ENCODE data around the gene OR6B3.
"Not testable (repeated sequence)": the region's sequence is repeated elsewhere in the genome, so short reads cannot be mapped to it uniquely, and the experiment has no call there.

Gene OR6B3

DNA sequence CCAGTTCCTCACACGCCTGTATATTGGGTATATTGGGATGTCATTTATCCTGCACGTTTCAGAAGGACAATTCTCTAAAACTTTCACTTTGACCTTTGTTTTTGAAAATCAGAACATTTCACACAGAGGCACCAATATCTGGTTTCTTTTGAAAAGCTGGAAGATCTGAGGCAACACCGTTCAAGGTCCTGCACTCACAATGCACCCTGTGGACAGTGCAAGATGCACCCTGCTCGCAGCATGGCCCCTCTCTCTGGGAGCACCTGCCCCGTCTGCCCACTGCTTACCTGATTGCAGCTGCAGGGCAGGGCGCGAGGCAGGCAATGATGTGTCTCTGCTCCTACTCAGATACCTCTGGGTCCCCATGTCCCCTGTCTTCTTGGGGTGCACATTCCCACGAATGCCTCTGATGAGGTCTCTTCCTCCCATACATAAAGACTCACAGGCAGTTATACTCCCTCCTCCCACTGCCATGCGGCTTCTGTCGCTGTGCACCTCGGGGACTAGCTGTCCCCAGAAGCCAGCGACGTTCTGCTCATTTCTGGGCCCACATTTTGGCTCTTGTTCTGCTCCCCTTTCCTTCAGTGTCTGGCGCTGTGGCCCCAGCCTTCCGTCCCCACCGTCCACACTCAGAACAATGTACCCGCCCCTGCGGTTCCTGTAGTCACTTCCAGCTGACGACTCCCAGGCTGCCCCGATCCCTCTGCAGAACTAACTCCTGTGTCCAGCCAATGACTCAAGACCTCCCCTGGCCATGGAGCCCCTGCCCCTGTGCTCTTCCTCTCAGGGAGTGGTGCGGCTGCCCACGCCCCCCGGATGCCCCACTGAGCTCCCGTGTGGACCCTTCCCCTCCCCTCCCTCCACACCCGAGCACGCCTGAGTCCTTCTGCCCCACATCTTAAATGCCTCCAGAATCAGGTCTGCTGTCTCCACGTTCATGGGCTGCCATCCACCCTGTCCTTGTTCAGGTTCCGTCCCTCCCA lies at the start of gene OR6B3:
Gene OR6B3 (minus strand): TSS at position 349 of the 983 bp plus-strand sequence.
- no peak for DNase-seq

DNA sequence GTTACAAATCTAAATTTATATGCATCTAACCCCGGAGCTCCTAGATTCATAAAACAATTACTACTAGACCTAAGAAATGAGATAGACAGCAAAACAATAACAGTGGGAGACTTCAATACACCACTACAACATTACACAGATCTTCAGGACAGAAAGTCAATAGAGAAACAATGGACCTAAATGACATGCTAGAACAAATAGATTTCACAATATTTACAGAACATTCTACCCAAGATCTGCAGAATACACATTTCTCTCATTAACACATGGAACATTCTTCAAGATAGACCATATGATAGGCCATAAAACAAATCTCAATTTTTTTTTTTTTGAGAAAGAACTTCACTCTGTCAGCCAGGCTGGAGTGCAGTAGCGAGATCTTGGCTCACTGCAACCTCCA lies 45.0 kb upstream of the OR6B3 start:
- DNase-seq = no peak

DNA sequence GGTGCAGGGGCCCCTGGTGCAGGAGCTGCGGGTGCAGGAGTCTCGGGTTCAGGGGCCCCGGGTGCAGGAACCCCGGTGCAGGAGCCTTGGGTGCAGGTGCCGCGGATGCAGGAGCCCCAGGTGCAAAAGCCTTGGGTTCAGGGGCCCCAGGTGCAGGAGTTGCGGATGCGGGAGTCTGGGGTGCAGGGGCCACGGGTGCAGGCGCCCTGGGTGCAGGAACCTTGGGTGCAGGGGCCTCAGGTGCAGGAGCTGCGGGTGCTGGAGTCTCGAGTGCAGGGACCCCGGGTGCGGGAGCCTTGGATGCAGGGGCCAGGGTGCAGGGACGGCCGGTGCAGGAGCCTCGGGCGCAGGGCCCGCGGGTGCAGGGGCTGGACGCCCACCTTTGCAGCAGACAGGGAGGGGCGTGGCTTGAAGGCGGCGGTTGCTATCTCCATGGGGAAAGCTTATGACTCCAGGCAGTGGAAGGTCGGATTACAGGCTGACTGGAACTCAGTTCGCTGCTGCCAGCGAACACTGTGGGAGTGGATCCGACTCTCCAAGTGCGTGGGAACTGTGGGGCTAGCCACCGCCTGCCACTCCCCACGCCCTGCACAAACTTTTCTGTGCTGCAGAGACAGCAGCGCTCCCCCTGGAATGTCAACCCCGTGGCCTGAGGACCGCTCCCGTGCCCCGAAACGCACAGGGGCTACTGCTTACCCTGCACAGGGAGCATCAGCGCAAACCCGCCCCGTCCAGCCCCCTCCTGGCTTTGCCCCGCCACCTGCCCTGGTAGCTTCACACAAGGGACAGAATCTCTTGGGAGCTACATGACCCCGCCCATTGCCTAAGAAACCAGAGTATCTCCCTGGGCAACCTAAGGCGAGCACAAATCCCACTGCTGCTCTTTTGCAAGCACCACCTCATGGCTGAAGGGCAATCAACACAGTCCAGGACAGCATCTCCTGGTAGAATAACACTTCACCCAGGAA lies 42.5 kb upstream of the OR6B3 start:
- no peak for DNase-seq

DNA sequence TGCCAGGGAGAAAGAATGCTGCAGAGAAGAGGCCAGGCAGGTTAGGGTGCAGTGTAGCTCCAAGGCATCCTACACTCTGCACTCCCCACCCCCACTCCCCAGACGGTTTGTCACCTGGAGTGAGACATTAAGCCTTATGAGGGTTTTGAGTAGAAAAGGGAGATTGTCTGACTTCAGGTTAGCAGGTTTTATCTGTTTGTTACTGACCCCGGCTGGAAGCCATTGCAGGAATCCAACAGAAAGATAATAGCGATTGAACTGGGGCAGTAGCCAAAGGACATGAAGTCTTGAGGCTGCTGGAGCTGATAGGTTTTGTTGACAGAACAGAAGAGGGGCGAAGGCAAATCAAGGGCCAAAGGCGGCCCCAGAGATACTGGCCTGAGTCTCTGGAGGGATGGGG lies 36.0 kb upstream of the OR6B3 start:
- DNase-seq = no peak

DNA sequence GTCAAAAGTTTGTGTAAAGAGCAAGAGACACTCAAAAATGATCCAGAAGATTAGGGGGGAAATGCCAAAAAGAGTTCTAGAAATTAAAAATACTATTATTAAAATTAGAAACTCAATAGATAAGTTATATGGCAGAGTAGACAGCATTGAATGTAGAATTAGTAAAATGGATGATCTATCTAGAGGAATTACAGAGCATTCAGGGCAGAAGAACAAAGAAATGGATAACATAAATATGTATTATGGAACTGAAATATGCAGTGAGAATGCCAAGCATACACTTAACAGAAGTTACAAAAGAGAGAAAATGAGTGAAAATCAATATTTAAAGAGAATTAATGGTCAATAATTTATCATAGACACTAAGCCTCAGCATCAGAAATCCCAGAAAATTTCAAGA lies 33.2 kb upstream of the OR6B3 start:
- DNase-seq = no peak

DNA sequence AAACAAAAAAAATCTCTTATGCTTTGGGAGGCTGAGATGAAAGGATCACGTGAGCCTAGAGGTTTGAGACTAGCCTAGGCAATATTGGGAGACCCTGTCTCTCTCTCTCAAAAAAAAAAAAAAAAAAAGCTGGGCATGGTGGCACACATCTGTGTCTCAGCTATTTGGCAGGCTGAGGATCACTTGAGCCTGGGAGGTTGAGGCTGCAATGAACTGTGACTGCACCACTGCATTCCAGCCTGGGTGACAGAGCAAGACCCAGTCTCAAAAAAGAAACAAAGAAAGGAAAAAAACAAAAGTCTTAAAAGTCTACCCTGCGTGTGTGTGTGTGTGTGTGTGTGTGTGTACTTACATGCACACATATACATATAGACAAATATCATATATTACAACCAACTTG lies 25.3 kb upstream of the OR6B3 start:
- DNase-seq = no peak

DNA sequence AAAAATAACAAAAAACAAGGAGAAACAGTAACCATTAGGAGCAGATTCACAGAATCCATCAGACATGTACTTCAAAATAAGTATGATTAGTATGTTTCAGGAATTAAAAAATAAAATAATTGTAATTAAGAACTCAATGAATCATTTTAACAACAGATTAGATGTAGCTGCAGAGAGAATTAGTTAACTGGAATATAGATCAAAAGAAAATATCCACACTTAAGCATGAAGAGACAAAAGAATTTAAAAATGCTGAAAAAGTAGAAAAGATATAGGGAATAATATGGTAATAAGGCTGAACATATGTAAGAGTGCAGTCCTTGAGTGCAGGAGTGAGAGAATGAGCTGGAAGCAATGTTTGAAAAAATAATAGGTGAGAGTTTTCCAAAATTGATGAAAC lies 24.1 kb upstream of the OR6B3 start:
- DNase-seq = no peak

DNA sequence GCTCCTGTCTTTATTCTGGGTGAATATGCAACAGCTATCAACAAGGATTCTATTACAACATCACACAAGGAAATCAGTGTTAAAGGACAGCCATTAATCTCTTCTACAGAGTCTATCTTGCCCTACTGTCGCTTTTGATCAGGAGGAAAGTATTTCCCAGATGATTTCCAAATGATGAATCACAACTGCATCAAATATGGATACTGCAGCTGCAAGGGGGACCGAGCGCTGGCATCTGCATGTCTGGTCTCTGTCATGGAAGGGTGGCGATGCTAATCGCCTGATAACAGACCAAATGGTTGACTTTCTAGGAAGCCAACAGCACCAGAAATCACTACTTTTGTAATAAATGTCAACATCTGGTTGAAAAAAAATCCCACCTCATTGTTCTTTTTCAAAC lies 21.2 kb upstream of the OR6B3 start:
- no peak for DNase-seq

DNA sequence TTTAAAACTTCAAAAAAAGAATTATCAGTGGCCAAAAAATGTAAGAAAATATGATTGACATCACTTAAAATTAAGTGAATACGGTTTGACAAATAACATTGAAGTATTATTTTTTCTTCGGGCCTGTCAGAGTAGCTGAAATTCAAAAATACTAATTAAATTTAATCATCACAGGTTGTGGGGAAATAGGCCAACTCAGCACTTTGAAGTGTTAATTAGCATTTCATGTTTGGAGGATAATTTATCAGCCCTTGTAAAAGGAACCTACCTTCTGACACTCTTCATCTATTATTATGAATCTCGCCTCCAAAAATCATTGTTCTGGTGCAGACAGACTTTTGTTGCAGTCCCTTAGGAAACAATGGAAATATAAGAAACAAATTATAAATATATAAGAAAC lies 17.6 kb upstream of the OR6B3 start:
- DNase-seq = no peak

DNA sequence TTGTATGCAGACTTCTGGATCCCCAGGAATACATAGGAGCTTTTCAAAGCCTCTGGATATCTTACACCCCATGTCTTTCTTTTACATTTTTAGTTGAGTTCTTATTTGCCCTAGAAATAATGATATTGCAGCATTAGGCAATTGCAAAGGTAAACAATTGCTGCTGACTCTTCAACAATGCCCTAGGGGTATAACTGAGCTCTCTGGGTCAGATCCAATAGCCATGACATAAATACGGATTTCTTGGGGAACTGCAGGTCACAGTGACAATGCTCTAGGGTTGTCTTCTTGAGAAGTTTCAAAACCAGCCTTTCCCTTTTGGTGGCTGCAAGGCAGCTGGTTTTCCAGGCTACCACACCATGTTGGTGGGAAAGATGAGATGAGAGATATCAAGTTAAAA lies 16.5 kb upstream of the OR6B3 start:
- DNase-seq = no peak

DNA sequence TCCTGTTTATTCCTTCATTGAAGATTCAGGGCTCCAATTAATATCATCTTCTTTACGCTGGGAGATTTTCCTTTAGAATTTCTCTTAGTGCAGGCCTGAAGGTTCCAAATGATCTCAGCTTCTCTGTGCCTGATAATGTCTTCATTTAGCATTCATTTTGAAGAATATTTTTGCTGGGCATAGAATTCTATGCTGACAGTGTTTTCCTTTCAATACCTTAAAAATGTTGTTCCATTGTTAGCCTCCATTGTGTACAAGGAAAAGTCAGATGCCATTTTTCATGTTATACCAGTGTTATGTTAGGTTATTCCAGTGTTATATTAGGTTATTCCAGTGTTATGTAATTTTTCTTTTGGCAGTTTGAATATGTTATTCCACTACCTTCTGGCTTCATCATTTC lies 14.9 kb upstream of the OR6B3 start:
- DNase-seq = no peak

DNA sequence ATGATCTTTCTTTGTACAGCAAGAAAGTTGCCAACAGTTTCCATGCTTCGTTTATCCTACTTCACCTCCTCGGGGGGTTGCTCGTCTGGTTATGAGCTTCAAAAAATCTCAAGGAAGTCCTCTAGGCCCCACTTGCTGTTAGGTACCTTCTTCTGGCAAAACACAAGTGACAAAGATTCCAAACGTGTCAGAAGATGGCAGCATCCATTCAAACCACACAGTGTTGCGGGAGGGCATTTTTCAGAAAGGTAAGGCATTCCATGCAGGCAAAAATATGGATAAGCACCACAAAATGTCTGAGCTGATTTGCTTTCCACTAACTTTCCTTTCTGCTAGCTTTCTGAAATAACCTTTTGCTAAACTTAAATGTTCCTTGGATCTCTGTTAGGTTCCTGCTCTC lies 13.2 kb upstream of the OR6B3 start:
- DNase-seq = no peak

DNA sequence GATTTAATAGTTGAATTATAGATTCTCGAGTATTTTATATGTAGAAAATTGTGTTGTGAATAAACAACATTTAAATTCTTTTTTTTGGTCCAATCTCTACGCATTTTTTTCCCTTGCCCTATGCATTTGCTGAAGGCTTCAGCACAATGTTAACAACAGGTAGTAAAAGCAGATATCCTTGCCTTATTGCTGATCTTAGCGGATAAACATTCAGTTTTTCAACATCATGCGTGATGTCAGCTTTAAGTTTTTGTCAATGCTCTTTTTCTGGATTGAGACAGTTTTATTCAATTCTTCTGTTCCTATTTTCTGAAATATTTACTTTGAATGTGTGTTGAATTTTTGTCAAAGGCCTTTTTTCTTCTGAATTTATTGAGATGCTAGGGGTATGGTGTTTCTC lies 11.6 kb upstream of the OR6B3 start:
- no peak for DNase-seq

DNA sequence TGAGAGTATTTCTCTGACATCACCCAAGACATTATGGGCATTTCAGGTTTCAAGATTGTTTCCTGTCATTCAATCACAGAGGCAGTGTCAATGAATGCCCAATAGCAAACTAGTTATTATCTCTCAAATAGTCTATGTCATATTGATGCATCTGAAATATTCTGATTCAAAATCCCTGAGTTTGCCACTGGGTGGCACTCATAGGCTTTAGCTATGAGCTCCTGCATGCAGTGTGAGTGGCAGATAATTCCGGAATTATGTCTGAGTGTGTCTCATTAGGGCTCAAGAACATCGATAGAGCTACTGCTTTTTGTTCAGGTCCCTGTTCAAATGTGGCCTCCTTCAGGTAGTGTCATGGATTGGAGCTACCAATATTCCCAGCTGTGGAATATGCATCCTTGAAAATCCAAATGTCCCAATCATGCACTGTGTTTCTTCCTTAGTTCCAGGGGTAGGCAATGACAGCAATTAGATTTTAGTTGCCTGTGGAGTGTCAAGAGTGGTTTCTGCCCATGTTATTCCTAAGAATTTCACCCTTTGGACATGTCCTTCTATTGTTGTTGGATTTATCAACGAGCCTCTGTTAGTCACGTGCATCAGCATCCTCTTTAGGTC lies 7.8 kb upstream of the OR6B3 start:
- no peak for DNase-seq

DNA sequence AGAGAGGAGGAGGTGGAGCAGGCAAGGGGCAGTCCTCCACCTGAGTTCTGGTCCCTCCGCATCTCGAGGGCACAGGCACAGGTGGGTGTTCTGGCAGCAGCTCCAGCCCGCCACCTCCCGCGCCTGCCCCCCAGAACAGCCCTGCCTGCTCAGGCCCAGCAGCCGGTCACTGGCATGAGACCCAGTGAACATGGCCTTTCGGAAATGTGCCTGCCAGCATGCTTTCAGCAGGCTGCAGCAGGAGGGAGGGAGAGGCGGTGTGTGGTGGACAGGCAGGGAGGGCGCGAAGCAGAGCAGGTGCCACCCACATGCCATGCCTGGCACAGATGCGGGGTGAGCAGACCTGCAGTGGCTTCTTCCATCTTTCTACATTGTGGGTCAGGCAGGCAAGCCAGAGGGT lies 3.4 kb upstream of the OR6B3 start:
- no peak for DNase-seq

DNA sequence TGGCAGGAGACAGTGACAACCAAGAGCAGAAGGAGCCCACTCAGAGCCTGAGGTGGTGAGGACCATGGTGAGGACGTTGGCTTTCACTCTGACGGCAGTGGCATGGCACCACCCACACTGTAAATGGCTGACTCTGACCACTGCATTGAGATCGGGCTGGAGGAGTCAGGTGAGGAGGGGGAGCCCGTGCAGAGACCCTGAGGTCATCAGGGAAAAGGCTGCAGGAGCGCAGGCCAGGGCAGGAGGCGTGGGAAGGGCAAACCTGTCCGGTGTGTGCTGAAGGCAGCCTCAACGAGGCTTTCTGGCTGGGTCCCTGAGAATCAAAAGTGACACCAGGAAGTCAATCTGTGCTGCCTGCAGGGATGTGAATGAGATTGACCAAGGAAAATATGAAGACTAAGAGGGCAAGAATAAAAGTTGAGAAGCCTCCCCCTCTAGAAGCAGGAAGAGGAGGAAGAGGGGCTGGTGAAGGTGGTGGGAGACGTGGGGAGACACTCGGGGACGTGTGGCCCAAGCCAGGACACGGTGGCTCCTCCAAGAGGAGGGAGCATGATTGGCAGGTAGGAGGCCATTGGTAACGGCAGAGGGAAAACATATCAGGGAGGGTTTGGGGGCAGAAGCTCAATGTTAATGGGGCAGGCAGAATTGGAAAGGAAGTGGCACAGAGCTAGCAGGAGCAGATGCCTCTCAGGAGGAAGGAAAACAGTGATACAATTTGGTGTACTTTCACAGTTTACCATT lies 2.0 kb upstream of the OR6B3 start:
- no peak for DNase-seq

DNA sequence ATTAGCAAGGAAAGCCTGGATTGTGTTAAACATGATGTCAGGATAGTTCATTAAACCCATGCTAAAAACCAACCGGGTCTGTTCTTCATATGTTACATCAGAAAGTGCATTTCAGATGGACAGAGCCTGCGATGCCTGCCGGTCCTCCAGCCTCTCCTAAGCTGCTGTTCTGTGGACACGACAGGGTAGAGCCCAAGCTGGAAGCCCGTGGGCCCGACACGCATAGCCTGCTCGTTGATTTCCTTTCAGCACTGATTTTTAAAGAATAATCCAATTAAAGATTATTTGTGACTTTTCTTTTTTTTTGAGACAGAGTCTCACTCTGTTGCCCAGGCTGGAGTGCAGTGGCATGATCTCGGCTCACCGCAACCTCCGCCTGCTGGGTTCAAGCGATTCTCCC lies 797 bp downstream of the OR6B3 start:
- no peak for DNase-seq

DNA sequence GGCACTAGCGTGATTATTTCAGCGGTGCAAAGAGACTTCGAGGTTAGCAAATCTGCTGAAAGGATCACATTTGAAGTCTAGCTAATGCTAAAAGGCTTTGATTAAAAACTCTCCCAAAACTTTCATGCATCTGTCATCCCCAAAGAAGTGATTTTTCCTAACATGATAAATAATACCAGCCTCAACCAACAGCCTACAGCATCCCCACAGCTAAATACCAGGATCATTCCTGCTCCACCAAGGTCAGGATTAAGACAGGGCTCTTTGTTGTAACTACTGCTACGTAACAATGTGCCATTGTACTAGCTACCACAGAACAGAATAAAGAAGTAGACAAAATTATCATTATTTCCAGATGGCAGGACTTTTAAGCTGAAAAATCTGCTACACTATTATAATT lies 1.6 kb downstream of the OR6B3 start:
- no peak for DNase-seq

DNA sequence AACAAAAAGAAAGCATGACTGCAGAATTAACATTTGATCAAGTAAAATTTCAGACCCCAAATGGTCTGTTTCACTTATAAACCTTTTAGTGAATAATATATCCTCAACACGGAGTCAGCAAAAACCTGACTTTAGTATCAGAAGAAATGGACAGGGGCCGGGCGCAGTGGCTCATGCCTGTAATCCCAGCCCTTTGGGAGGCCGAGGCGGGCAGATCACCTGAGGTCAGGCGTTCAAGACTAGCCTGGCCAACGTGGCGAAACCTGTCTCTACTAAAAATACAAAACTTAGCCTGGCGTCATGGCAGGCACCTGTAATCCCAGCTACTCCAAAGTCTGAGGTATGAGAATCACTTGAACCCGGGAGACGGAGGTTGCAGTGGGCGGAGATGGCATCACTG lies 3.0 kb downstream of the OR6B3 start:
- no peak for DNase-seq

DNA sequence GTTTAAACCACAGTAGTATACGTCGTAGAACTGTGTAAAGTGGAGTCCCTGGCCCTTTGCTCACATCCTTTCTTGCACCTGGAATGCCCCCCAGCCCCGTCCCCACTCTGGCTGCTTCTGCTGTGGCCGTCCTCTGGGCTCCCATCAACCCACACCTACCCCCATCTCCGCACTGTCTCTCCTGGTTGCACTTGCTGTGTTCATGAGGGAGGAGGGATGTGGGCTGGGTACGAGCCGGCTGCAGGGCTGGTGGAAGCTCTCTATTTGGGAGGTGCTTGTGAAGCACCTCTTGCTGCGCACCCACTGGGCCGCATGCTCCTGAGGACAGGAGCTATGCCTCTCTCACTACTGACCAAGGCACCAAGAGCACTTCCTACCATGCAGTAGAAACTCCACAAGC lies 5.1 kb downstream of the OR6B3 start:
- no peak for DNase-seq

DNA sequence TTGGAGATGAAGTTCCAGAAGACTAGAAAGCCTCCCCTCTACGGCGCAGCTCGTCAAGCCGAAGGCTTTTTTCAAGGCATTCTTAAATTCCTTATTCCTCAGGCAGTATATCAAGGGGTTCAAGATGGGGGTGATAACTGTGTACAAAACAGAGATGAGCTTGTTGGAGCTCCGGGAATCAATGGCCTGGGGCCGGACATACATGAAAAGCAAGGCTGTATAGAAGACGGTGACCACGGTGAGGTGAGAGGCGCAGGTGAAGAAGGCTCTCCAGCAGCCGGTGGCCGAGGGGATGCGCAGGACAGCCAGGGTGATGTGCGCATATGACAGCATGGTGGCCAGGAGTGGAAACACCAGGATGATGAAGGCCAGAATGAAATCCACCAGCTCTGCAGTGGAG lies 8.2 kb downstream of the OR6B3 start:
- no peak for DNase-seq

DNA sequence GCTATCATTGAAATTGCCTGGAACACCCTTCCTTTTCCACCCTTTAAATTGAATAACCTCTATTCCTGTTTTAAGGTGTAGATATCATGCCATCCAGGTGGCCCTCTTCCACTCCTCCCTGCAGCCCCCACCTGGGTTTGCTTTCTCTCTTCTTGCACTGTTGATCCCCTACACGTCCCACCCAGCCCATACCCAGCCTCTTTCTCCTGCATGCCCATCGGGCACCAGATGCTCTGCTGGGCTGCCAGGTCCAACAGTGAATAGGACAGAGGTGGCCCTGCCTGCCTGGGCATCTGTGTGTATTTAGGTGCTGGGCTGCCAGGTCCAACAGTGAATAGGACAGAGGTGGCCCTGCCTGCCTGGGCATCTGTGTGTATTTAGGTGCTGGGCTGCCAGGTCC lies 9.2 kb downstream of the OR6B3 start:
- not testable (repeated sequence) for DNase-seq

Measured in NCI-H446 treated with DMSO at 0.1 percent for 48 hours (cell line).